GM18499 (cell line): ENCODE measurements around the gene DYNLT4.

ENCODE experiments used
- ATAC-seq: cut with Tn5 transposase; IDR thresholded peaks from one replicate; pipeline ENCODE4 v1.9.1; 2021; ENCODE audit warnings: moderate number of reproducible peaks; ENCODE audit not compliant: insufficient read depth, unreplicated experiment

DYNLT4 gene

DNA sequence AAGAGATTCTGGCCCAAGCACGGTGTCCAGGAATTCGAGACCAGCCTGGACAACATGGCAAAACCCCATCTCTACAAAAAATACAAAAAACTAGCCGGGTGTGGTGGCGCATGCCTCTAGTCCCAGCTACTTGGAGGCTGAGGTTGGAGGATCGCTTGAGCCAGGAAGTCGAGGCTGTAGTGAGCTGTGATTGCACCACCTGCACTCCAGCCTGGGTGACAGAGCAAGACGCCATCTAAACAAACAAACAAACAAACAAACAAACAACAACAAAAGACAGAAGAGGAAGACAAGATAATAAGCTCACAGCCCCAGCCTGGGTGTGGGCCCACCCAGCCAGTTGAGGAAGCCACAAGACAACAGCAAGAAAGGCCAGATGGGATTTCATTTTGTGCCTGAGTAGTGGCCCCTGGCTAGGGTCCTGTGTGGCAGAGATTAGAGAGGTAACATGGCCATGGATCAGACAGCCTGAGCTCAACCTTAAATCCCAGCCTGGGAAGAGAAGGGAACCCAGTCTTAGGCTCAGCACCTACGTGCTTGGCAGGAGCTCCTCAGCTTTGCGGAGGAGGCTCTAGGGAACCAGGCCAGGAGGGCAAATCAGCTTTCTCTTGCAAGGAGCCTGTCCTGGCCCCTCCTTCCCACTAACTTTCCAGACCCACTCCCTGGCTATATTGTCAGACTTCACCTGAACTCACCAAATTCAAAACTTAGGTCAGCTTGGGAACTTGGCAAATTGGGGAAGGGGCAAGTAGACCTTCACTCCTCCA is 14.2 kb downstream of the DYNLT4 start:
- ATAC-seq = no peak

DNA sequence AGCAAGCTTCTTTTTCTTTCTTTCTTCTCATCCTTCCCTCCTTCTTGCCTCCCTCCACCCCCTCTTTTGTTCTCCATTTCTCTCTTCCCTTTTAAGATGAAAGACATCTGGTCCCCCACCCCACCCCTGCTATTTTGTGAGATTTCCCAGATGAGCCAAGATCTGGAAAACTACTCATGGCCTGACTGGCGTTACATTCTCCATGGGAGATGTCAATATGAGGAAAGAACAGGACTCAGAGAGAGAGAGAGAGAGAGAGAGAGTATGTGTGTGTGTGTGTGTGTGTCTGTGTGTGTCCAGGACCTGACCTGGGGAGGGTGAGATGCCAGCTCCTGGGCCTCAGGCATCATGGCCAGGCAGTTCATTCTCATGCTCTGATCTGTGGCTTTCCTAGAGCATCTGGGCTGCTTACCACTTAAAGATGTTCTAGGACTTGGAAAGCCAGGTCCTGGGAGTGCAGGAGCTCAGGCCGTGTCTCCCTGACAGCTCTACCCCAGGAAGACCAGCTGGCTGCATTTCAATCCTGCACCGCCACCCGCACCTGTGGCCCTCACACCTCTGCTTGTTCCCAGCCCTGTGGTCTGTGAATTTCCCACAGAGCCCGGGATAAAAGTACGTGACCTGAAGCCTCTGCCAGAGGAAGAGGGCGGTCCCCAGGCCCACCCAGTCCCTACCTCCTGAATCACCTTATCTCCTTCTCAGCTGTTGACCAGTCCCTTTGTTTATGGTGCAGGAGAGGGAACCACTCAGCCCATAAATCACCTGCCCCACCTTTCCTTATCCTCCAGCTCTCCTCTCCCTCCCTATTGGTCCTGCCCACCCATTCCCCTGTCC is 16.0 kb downstream of the DYNLT4 start:
- no peak for ATAC-seq

DNA sequence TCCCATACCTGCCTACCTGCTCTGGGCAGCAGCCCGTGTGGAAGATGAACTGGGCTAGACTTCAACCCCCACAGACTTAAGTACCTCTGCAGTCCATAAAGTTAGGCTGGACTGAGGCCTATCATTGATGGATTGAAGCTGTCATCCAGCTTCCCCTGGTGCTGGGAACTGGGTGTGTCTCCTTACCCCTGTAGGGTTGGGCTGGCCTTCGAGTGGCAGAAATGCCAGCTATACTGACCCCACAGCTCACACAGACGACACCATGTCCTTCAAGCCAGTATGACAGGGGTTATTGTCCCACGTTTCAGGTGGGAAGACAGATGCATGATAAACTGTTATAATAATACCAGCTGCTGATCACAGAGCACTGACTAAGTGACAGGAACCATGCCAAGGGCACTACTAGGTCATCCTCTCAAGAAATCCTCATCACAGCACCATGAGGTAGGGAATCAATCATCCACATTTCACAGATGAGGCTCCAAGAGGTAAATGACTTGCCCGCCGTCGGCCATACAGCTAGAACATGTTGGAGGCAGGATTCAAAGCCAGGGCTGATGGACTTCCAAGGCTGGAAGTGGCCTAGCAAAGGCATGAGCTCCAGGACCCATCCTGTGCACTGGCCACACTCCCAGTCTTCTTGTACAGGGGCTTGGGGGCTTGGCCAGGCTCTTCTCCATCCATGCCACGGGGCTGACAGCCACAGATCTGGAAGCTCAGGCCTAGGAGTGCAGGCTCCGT is 18.9 kb downstream of the DYNLT4 start, which contains the start of gene BEST4:
Gene BEST4, minus strand, starts transcription at position 51 of the 741 bp plus-strand sequence. CDS start 465 bp downstream, outside the sequence.
- ATAC-seq = no peak

DNA sequence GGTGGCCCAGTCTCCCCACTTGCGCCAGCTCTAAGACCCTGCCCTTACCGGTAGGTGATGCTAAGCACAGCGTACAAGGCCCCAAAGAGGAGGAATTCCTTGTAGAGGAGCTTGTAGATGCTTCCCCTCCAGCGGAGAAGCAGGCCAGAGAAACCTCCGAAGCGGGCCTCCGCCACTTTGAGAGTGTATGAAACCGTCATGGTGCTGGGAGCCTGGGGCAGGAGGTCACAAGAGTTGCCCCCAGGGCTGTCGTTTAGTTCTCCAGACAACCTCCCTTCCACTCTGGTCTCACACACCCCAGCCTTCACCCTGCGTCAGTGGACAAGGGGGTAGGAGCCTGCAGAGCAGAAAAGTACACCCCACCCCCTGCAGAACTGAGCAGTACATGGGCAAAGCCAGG is 19.6 kb downstream of the DYNLT4 start:
- no peak for ATAC-seq

DNA sequence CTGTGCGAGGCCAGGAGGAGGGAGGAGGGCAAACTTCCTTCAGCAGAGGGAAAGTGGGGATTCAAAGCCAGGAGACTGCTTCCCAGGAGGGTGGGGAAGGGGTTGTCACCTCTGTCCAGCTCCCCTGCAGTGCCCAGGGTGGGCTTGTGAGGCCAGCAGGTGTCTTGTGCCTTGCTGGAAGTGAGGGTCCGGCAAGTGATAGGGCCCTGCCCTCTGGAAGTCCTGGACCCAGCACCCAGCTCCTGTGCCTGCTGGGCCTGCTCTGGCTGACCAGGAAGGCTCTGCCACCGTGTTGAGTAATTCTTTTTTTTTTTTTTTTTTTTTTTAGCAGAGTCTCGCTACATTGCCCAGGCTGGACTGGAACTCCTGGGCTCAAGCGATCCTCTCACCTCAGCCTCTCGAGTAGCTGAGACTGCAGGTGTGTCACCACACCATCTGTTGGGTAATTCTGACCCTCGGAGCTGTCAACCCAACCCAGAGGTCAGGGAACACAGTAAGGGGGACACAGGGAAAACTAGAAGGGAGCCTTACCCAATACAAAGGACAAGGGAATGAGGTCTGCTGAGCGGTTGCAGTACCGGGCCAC is 20.2 kb downstream of the DYNLT4 start:
- no peak for ATAC-seq

DNA sequence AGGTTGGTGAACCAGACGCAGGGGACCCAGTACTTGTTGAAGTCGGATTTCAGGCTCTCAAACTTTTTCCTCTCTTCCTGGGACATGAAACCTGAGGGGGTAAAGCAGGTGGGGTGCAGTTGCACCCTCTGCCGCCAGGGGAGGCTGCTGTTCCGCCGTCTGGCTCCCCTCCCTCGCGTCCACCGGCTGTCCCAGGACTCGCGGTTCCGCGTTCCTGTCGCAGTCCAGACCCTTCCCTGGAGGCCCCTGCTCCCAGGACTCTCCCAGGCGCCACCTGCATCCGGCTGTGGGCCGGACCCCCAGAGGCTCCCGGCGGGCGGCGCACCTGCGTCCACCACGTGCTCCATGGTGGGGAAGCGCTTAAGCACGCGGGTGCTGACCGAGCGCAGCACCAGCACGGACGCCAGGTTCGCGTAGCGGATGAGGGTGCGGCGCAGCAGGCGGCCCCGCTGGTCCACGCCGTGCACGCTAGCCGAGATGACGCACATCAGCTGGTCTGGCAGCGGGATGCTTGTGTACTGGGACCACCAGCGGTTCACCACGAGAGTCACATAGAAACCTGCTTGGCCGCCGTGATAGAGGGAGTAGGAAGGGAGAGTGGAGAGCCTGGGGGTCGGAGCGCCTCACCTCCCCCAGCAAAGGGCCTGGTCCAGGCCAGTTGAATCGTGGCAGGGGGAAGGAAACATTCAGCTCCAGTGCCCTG is 20.9 kb downstream of the DYNLT4 start:
- no peak for ATAC-seq

DNA sequence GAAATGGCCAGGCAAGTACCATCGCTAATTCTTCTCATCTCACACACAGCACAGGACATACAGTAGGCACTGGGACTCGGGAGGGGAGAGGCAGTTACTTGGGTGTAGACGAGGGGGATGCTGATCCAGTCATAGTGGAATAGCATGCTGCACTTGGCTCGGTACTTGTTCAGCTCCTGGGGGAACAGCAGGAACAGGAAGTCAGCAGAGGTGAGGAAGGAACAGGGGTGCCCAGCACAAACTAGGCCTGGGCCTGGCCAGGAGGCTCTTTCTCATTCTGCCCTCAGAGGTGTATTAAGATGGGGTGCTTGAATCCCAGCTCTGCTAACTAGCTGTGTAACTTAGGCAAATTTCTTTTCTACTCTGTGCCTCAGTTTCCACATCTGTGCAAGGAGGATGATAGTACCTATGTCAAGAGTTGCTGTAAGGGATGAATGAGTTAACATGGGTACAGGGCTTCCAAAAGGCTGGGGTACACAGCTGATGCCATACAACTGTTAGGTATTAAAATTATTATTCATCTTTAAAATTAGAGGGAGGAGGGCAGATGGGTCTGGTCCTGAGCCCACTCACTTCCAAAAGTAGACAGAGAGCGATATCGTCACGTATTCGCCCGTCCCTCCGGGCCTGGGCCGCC is 21.5 kb downstream of the DYNLT4 start:
- no peak for ATAC-seq

DNA sequence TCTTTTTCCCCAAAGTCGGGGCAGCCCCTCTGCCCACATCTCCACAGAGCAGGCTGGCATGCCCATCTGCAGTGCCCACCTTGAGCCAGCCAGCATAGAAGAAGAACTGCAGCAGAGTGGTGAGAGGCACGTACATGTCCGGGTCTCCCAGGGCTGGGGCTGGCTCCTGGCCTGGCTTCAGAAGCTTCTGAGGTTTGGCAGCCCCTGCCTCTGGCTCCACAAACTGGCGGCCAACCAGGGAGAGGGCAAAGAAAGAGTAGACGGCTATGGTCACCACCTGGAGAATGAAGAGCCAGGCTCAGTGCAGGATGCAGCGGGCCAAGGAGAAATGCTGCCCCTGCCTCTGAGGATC is 22.1 kb downstream of the DYNLT4 start:
- no peak for ATAC-seq

DNA sequence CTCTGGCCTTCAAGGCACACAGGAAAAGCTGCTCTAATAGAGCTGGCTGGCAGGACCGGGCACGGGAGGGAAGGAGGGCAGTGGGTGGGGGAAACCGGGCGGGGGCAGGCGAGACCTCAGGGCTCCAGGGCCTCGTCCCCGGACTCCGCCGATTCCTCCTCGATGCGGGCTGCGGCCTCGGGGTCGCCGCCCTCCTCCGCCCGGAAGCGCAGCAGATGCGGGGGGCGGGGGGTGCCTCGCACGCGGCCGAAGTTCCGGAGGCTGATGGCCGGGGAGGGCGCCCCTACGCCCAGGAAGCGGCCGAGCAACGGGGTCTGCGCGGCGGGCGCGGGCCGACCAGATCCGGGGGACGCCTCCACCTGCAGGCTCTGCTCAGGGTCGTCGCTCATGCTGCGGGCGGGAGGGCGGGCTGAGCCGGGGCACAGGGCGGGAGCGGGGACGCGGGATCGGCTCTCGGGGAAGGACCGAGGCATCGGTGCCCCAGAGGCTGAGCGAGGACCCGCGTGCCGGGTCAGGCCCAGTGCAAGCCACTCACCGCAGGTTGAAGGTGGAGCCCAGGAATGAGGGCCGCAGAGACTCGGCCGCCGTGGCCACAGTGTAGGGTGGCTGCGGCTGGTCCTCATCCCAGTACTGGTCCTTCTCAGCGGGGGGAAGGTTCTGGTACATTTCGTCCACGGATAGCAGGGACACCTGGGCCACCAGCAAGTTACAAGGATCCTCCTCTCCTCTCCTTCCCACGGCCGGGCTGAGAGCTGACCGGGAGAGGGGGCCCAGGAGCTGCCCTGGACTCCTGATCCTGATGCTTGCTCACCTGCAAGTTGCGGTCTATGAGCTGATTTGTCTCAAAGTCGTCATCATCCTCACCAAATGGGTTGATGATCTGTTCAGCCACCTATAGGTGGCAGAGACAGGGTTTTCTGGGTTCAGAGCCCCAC is 22.8 kb downstream of the DYNLT4 start:
- no peak for ATAC-seq

DNA sequence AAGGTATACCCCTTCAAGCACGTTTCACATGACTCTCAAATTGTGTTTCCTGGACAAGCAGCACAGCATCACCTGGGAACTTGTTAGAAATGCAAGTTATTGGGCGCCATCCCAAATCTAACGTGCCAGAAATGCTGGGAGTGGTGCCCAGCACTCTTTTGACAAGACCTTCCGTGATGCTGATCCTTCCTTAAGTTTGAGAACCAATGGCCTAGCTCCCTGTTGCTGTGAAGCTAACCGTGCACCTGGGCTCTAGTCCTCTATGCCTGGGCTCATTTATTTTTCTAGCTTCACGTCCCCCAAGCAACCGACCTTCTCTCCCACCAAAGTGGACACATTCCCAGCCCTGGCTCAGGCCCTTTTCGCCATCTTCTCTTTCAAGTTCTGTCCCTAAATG is 23.5 kb downstream of the DYNLT4 start:
- no peak for ATAC-seq

DNA sequence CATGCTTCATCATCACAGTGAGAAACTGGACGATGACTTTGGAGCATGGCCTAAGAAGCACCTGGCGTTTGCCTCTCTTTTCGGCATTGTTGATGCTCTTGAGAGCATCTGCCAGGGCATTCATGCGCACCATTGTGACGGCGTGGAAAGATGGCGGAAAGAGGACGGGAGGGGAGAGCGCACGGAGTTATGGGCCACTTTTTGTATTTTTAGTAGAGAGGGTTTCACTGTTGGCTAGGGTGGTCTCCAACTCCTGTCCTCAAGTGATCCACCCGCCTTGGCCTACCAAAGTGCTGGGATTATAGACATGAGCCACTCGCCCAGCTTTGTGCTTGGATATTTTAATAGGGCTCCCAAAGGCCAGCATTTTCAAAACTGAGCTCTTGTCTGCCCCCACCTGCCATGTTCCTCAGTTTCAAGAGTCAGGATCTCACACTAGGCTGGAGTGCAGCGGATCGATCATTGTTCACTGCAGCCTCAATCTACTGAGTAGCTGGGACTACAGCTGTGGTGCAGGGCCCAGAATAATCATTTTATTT is 26.5 kb downstream of the DYNLT4 start:
- ATAC-seq = no peak

DNA sequence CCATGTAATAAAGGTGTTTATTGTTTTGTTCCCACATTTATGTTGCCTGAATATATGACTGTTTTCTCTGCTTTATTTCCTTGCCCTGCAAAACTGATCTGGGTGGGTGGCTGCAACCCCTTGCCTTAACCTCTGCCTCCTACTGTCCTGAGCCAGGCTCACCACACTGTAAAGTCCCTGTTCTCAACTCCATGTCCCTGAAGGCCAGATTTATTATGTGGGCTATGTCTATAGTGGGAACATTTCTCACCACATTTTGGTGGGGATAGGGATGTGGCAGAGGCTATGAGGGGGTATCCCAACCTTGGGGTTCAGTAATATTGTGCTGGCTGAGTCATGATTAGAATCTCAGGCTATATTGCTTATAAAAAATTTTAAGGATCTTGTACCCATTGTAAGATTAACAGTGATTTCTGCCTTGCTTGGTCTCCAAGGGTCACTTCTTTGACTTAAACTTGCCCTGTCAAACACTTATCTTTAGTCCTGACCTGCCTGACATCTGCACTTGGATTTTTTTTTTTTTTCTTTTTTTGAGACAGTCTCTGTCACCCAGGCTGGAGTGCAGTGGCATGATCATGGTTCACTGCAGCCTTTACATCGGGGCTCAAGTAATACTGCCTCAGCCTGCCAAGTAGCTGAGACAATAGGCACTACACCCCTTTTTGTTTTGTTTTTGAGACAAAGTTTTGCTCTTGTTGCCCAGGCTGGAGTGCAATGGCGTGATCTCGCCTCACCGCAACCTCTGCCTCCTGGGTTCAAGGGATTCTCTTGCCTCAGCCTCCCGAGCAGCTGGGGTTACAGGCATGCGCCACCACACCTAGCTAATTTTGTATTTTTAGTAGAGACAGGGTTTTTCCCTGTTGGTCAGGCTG is 28.2 kb downstream of the DYNLT4 start:
- no peak for ATAC-seq

DNA sequence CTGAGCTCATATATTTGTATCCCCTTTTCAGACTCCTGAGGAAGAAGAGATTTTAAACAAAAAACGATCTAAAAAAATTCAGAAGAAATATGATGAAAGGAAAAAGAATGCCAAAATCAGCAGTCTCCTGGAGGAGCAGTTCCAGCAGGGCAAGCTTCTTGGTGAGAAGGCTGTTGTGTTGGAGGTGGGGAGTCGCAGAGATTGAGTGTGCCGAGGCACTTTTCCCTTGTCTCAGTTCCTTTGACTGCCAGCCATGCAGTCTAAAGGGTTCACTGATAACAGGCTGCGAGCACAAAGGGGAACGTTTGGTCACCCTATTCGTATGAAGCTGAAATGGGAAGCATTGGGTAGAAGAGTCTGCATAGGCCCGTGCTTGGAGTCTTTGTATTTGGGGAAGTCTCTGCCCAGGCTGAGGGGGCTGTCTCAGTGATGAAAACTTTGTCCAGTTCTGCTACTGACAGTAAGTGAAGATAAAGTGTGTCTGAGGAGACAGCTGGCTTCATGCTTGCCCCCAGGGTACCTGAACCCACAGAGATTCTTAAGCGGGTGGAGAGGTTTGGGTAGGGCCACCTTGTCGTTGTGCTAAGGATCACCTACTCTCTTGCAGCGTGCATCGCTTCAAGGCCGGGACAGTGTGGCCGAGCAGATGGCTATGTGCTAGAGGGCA is 29.0 kb downstream of the DYNLT4 start:
- no peak for ATAC-seq

DNA sequence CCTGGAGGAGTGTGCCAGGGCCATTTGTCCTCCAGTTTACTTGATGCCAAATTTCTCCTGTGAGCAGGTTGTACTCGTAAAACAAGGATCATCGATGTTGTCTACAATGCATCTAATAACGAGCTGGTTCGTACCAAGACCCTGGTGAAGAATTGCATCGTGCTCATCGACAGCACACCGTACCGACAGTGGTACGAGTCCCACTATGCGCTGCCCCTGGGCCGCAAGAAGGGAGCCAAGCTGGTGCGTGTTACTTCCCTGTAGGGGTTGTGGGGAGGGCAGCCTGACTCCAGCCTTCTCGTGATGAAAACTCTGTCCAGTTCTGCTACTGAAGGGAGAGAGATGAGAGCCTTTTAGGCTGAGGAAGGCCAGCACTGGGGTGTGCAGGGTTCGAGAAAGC is 29.6 kb downstream of the DYNLT4 start:
- ATAC-seq = no peak

DNA sequence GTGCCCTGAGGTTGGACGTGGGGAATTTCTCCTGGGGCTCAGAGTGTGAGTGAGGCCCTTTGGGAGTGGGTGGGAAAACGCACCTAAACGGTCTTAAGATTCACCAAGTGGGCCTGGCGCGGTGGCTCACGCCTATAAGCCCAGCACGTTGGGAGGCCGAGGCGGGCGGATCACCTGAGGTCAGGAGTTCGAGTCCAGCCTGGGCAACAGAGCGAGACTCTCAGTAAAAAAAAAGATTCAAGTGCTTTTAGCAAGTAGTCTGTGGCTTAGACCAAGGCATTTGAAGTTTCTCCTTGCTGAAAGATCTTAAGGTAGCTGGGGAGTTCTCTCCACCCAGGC is 30.5 kb downstream of the DYNLT4 start:
- no peak for ATAC-seq

DNA sequence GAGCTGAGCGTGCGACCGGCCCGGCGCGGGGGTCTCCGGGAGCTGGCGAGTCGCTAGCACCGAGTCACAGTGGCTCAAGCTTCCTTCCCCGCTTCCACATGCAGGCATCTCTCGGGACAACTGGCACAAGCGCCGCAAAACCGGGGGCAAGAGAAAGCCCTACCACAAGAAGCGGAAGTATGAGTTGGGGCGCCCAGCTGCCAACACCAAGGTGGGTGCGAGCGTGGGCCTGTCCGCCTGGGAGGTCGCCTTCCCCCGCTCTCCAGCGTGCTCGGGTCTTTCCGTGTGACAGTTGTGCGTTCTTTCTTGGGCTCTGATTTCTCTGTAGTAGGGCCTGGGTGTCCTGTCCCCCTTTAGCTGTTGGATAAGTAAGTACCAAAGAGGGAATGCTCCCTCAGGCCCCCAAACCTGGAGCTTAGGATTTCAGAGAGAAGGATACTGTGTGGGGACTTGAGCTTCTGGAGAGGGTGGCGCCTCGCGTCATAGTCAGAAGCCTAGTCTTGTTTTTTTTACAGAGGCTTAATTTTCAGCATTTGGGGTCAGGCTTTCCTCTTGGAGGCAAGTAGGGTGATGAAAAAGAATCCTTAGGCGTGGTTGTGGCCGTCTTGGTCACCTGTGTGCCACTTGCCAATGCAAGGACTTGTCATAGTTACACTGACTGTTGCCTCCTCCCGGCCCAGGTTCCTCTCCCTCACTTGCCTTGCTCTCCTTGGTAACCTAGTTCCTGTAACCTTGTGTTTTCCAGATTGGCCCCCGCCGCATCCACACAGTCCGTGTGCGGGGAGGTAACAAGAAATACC is 31.0 kb downstream of the DYNLT4 start:
- ATAC-seq = no peak
